Left ventricle myocardium inferior (tissue), 1 donor: ENCODE data around the gene MSGN1. TPM values are rescaled to one million over a fixed set of nuclear protein-coding genes. Genes with fewer than 3 reads are reported as not detected.

Experiments
- DNase-seq: peaks from one replicate; pipeline ENCODE4 v3.0.0-alpha.2; 2020
- H3K27ac ChIP-seq: fragments of 200-600 bp; replicated peaks from 2 replicates; pipeline ENCODE4 v1.8.0; 2021
- H3K27me3 ChIP-seq: fragments of 200-600 bp; 2 replicates; pipeline ENCODE4 v1.8.0; 2021; ENCODE audit warnings: low read depth
- H3K36me3 ChIP-seq: fragments of 200-600 bp; 2 replicates; pipeline ENCODE4 v1.8.0; 2021
- H3K4me1 ChIP-seq: fragments of 200-600 bp; 2 replicates; pipeline ENCODE4 v1.8.0; 2021
- H3K4me3 ChIP-seq: fragments of 200-600 bp; 2 replicates; pipeline ENCODE4 v1.8.0; 2021; ENCODE audit warnings: mild to moderate bottlenecking, moderate library complexity
- H3K9me3 ChIP-seq: fragments of 200-600 bp; replicated peaks from 2 replicates; pipeline ENCODE4 v1.8.0; 2021
- CTCF ChIP-seq: fragments of 200-600 bp; IDR thresholded peaks from 2 replicates; pipeline ENCODE4 v1.8.0; 2021; ENCODE audit warnings: antibody characterized with exemption, mild to moderate bottlenecking, borderline replicate concordance
- intact Hi-C: fragments of 100-400 bp; cut with micrococcal nuclease; formaldehyde crosslinking; loops from one replicate; pipeline ENCODE4 v1.11.0; 2022
- total RNA-seq: library from RNA; stranded (reverse); fragmentation: NEBNext Ultra II Directional; extraction: Animal tissue kit (Norgen Biotek cat#: 25700); gene quantifications from one replicate; pipeline ENCODE4 v1.2.1, GENCODE V29; 2021
- donor health status: DM: no; HTN: yes; CAD: no; lungs with severe emphysema.

Gene MSGN1
- total RNA-seq, 1 donor from 2014 or later, result not detected

DNA sequence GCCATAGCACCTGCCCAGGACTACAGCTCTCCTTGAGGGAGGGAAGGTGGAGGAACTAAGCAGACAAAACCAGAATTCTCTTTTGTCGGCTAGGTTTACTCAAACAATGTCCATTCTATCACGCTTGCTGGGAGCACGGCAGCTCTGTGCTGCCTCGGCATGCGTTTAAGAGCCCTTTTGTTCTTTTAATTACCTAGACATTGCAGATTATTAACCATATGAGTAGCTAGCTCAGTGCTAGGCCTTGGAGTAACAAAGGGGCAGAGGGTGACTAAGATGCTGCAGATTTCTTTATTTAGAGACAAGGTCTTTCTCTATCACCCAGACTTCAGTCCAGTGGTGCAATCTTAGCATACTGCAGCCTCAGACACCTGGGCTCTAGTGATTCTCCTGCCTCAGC is 11.1 kb downstream of the MSGN1 start:
- intact Hi-C loops, result no loop called here
- peaks cover 7% of the 10 kb centered on the region for H3K27me3 ChIP-seq
- no peak for TF ChIP-seq CTCF

GRCh38 chr2:17827785-17828184 is 11.5 kb downstream of the MSGN1 start:
- intact Hi-C loops, result no loop called here
- H3K27ac ChIP-seq, result no peak overlapping the region
- H3K4me1 ChIP-seq, result peaks cover 19% of the 10 kb centered on the region
- H3K9me3 ChIP-seq, result no peaks in the 10 kb centered on the region
- no peak for TF ChIP-seq CTCF
- H3K4me3 ChIP-seq, result no peak overlapping the region
- peaks cover 7% of the 10 kb centered on the region for H3K27me3 ChIP-seq
- H3K36me3 ChIP-seq, result no peaks in the 10 kb centered on the region
- no peak for DNase-seq

More for the DNA sequence above, 11.1 kb downstream of the MSGN1 start:
- DNase-seq, result no peak
- peaks cover 24% of the 10 kb centered on the region for H3K4me1 ChIP-seq
- H3K27ac ChIP-seq, result no peak overlapping the region
- H3K36me3 ChIP-seq, result no peaks in the 10 kb centered on the region
- no peaks in the 10 kb centered on the region for H3K9me3 ChIP-seq
- H3K4me3 ChIP-seq, result no peak overlapping the region

DNA sequence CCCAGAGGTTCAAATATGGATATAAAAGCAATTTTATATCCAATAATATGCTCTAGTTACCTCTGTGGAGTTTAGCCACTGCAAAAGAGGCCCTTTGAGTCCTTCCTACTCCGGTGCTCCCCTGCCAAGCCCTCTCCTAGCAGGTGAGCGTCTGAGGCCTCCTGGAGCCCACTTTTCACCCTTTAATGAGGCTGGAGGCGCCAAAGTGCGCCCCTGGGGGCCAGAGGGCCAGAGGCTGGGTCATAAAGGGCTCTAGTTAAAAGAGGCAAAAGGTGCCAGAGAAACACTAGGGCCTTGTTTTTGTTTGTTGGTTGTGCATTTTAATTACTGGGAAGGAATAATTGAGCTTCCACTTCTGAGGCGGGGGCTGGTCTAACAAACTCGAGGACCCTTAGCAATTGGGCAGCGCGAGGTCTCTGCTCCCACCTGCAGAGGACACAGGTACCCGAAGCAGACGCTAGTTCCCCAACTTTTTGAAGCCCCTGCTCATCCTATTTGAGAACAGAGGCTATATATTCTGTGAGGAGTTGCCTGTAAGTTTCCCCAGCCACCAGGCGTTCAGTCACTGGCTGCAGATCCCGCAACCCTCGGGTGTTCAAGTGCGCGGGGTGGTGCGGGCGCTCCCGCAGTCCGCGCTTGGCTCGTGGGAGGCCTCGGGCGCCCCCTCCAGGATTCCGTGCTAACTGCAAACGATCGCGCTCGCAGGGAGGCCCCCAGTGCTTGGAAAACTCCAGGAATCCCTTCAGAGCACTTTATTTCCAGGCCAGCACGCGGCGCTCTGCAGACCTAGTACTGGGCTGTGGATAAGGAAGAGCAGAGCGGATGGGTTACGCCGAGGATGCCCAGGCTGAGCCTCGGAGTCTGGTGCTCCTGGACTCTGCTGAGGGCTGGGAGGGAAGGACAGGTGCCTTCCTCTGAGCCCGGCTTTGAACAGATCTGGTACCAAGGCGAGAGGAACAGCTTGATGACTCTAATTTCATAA is 14.1 kb downstream of the MSGN1 start:
- intact Hi-C loops, result loop anchor here (5.0 kb wide), 1 partner anchor 113 kb away; no protein-coding TSS in a partner anchor
- TF ChIP-seq CTCF, result peak; percentile 93

GRCh38 chr2:17835516-17835915 is 19.3 kb downstream of the MSGN1 start:
- Histone ChIP-seq H3K9me3 (no peaks in the 10 kb centered on the region), H3K4me3 (no peak overlapping the region), H3K27ac (no peak overlapping the region), H3K27me3 (peaks cover 7% of the 10 kb centered on the region), H3K36me3 (no peaks in the 10 kb centered on the region), H3K4me1 (peaks cover 18% of the 10 kb centered on the region)
- intact Hi-C loops, result no loop called here
- TF ChIP-seq CTCF, result no peak
- DNase-seq, result no peak

More for the DNA sequence above, 14.1 kb downstream of the MSGN1 start:
- no peaks in the 10 kb centered on the region for H3K36me3 ChIP-seq
- H3K9me3 ChIP-seq, result no peaks in the 10 kb centered on the region
- peaks cover 7% of the 10 kb centered on the region for H3K27me3 ChIP-seq
- no peak overlapping the region for H3K27ac ChIP-seq
- peak; percentile 79 for DNase-seq
- peak overlapping the region; percentile 36 for H3K4me3 ChIP-seq
- H3K4me1 ChIP-seq, result peaks cover 10% of the 10 kb centered on the region

GRCh38 chr2:17839959-17840358 is 23.7 kb downstream of the MSGN1 start:
- H3K4me1 ChIP-seq, result peaks cover 13% of the 10 kb centered on the region
- H3K36me3 ChIP-seq, result no peaks in the 10 kb centered on the region
- peak overlapping the region; percentile 39 for H3K27ac ChIP-seq
- H3K4me3 ChIP-seq, result no peak overlapping the region
- no peaks in the 10 kb centered on the region for H3K9me3 ChIP-seq
- intact Hi-C loops, result no loop called here
- no peak for TF ChIP-seq CTCF
- DNase-seq, result no peak
- no peaks in the 10 kb centered on the region for H3K27me3 ChIP-seq
